Coronary artery (tissue), 2 donors: ENCODE data around the gene ERC2.

Experiments used
- DNase-seq: peaks from one replicate; pipeline ENCODE4 v3.0.0-alpha.2; 2017; ENCODE audit warnings: low spot score
- H3K27ac ChIP-seq, 2 donors: fragments of 200-600 bp; sonication (generic); one replicate each; pipeline ENCODE4 v1.5.1; 2016 to 2019
- H3K4me3 ChIP-seq: fragments of 200-600 bp; sonication (generic); 2 replicates; pipeline ENCODE4 v1.5.1; 2016; ENCODE audit warnings: mild to moderate bottlenecking, moderate library complexity
- CTCF ChIP-seq: fragments of 200-600 bp; sonication (generic); IDR thresholded peaks from one replicate; pipeline ENCODE4 v1.5.1; 2019; ENCODE audit warnings: antibody characterized with exemption

ERC2 gene

GRCh38 chr3:55969634-55970033 lies 498.6 kb downstream of the ERC2 start:
- Histone ChIP-seq H3K27ac (no peak overlapping the region), H3K4me3 (no peak overlapping the region)
- TF ChIP-seq CTCF, result no peak
- no peak for DNase-seq

DNA sequence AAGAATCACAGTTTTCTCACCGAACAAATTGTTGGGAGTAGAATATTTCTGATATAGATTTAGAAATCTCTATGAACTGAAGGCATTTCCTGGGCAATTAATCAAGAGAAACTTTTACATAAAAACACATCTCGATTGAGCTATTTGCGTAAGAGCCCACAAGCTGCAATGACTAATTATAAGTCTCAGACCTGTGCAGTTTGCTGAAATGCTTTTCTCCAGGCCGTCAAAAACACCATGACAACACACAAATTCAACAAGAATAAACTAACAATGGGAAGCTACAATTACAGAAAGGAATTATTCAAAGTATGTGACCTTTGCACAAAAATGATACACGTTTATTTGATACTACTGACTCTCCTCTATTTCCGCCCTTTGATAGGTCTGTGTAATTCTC lies 499.9 kb downstream of the ERC2 start:
- no peak overlapping the region for H3K4me3 ChIP-seq

GRCh38 chr3:55966566-55966965 lies 501.7 kb downstream of the ERC2 start:
- TF ChIP-seq CTCF, result no peak
- Histone ChIP-seq H3K4me3 (no peak overlapping the region), H3K27ac (no peak overlapping the region)
- no peak for DNase-seq

More for the DNA sequence above, 499.9 kb downstream of the ERC2 start:
- H3K27ac ChIP-seq, result no peak overlapping the region
- no peak for TF ChIP-seq CTCF
- no peak for DNase-seq

DNA sequence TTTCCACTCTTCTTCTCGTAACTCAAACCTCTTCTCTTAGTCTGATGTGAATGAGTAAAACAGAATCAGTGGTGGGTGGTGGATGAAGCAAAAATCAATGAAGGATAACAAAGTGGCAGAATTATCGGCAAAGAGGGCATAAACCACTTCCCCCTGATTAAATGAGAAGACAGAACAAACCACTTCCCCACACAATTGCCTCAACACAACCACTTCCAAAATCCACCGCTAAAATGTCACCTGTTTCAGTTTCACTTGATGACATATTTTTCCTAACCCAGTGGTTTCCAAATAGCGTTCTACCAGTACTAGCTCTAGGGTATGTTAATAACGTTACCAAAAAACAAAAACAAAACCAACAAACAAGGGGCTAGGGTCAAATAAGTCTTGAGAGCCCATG lies 502.5 kb downstream of the ERC2 start:
- H3K4me3 ChIP-seq, result no peak overlapping the region
- TF ChIP-seq CTCF, result no peak
- no peak for DNase-seq
- no peak overlapping the region for H3K27ac ChIP-seq

- no peak for TF ChIP-seq CTCF
- Histone ChIP-seq H3K4me3 (no peak overlapping the region), H3K27ac (no peak overlapping the region)
- DNase-seq, result no peak
Observed at GRCh38 chr3:55964491-55964985, 503.7 kb downstream of the ERC2 start.

DNA sequence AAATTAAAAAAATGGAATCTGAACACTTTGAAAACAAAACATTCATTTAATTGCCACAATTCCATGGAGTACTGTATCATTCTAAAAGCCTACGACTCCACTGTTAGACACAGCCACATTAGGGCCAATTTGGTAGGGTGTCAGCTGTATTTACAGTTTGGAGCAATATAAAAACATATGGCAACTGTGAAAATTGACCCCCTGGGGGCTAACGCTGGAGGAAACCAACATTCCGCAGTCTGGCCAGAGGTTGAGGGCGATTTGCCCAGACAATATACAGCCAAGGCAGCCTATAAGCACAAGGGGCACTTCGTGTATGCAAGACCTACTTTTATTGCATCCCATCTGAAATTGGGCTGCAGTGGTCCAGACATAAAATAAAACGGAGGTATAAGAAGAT lies 504.7 kb downstream of the ERC2 start:
- no peak for TF ChIP-seq CTCF

DNA sequence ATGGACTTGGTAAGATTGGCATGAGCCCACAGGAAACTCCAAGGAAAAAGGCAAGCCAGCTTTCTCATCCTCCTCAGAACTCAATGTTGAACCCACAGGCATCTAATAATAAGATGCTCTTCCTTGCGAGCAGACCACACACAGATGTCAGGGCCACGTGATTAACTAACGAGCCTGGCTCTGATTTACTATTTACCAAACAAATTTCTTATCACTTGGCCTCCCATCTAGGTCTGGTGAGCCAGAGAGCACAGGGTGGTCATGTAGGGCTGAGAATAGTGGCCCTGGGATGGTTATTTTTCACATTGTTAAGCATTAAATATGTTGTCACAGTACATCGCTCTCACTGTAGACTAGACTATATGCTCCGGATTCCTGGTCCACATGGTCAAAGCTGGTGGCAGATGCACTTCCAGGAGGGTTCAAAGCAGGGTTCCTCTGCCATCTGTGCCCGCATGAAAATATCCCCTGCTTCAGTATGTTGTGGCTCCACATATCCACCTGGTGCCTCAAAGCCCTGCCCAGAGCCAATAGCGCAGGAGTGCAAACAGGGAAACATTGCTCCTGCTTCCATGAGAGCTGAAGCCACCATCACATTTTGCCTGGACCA lies 508.7 kb downstream of the ERC2 start:
- Histone ChIP-seq H3K4me3 (no peak overlapping the region), H3K27ac (no peak overlapping the region)
- TF ChIP-seq CTCF, result no peak
- DNase-seq, result no peak

More for the DNA sequence above, 504.7 kb downstream of the ERC2 start:
- DNase-seq, result no peak
- Histone ChIP-seq H3K4me3 (no peak overlapping the region), H3K27ac (no peak overlapping the region)
